ENCODE measurements around the gene ATG7. TPM values are rescaled to one million over a fixed set of nuclear protein-coding genes. Genes with fewer than 3 reads are reported as not detected.
A peak's percentile ranks its signal among the peaks of the same experiment; 100 is the strongest.
"Not testable (repeated sequence)": the region's sequence is repeated elsewhere in the genome, so short reads cannot be mapped to it uniquely, and the experiment has no call there.

ATG7 gene
- total RNA-seq, 2 experiments from 2014 or later, result 29.5 to 34.2 TPM

DNA sequence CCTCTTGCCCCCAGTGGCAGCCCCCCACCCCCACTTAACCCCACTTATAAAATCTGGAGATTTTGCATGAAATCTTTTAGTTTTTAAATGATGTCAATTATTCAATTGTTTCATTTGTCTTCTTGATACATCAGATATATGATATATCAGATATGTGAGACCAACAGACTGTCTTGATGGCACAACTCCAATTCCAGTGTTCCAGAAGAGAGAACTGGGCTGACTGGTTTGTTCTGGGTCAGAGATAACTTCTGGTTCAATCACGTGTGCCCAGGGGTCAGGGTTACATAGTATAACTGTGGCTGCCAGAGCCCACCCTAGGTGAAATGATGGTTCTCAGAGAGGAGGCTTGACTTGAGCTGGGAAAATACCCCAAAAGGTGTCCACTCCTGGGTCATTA, 32.4 kb upstream of the ATG7 start:
- ChIA-PET POLR2A (no interaction called here), CTCF (interaction anchor here (0.9 kb wide), 1 partner anchor 34 kb away, joined by 3 read pairs; no protein-coding TSS in a partner anchor)
- H3K36me3 Mint-ChIP-seq (ENCODE audit: low read depth), result peaks cover 4% of the 10 kb centered on the region
- H3K4me3 Mint-ChIP-seq, result no peak overlapping the region
- H3K27me3 Mint-ChIP-seq, result no peaks in the 10 kb centered on the region
- peaks cover 14% of the 10 kb centered on the region for H3K4me1 Mint-ChIP-seq
- H3K9me3 Mint-ChIP-seq, result peaks cover 14% of the 10 kb centered on the region
- DNase-seq, result no peak
- H3K27ac Mint-ChIP-seq, result no peak overlapping the region

DNA sequence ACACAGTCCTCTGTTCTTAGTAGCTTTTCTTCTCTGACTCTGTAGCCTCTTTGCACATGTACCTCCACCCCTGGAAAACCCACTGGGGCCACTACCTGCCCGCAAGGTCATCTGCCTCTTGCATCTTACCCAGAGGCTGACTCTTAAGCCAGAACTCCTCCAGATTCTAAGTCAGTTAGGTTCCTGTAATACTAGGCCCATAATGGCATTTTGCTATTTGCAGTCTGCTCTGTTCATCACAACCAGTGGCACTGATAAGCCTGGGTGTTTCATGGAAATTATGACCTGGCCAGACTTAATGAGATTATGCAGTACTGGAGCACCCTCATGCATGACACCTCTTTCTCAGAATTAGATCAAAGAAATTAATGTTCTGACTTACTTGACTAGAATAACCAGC, 31.7 kb upstream of the ATG7 start:
- Mint-ChIP-seq H3K27me3 (no peaks in the 10 kb centered on the region), H3K4me3 (no peak overlapping the region), H3K36me3 (ENCODE audit: low read depth) (peaks cover 4% of the 10 kb centered on the region), H3K4me1 (peaks cover 14% of the 10 kb centered on the region), H3K27ac (no peak overlapping the region), H3K9me3 (peaks cover 14% of the 10 kb centered on the region)
- POLR2A ChIA-PET, result interaction anchor here (0.6 kb wide), 1 partner anchor 8 kb away, joined by 3 read pairs; no protein-coding TSS in a partner anchor
- CTCF ChIA-PET, result no interaction called here
- no peak for DNase-seq

DNA sequence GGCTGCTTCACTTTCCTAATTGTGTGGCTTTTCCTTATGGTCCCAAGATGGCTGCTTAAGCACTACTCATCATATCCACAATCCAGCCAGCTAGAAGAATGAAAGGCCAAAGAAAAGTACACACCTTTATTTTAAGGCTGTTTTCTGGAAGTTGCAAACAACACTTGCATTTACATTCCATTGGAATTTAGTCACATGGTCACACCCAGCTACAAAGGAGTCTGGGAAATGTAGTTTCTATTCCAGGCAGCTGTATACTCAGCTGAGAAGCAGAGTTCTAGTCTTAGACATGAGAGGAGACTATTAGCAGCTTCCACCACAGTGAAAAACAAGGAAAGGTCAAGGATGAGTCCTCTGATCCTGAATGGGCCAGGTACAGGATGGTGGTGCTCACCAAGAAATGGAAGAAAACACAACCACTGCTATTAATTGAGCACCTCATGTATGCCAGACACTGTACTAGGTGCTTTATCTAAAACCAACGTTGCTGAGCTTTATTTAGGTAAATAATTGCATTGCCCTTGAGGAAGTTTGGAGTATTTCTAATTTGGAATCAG, 28.0 kb upstream of the ATG7 start:
- no peak for DNase-seq
- ChIA-PET CTCF (interaction anchor here (0.9 to 1.6 kb wide), 4 partner anchors 10 to 40 kb away, joined by 3 to 4 read pairs (median 4); partner anchors contain the start of gene ATG7), POLR2A (no interaction called here)
- peaks cover 4% of the 10 kb centered on the region for H3K36me3 Mint-ChIP-seq (ENCODE audit: low read depth)
- peaks cover 5% of the 10 kb centered on the region for H3K9me3 Mint-ChIP-seq
- peaks cover 5% of the 10 kb centered on the region for H3K4me1 Mint-ChIP-seq
- H3K27me3 Mint-ChIP-seq, result no peaks in the 10 kb centered on the region
- no peak overlapping the region for H3K4me3 Mint-ChIP-seq
- H3K27ac Mint-ChIP-seq, result no peak overlapping the region

DNA sequence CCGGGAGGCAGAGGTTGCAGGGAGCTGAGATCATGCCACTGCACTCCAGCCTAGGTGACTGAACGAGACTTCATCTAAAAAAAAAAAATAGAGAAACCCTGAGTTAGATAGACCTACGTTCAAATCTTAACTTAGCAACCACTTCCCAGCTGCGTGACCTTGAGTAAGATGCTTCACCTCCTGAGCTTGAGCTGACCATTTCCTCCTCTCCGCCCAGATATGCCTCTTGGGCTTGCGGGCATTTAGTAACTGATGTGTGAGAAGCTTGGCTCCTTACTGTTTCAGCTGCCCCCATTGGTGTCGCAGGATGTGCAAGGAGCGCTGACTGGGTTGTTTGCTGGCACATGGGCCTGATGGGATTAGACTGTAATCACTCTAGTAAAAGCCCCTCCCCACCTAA, 26.9 kb upstream of the ATG7 start:
- Mint-ChIP-seq H3K27me3 (no peaks in the 10 kb centered on the region), H3K9me3 (no peaks in the 10 kb centered on the region), H3K27ac (no peak overlapping the region), H3K36me3 (ENCODE audit: low read depth) (peaks cover 2% of the 10 kb centered on the region), H3K4me3 (no peak overlapping the region), H3K4me1 (peaks cover 6% of the 10 kb centered on the region)
- POLR2A ChIA-PET, result no interaction called here
- DNase-seq, result no peak
- CTCF ChIA-PET, result interaction anchor here (1.1 to 2.2 kb wide), 4 partner anchors 9 to 41 kb away, joined by 3 to 6 read pairs (median 3); partner anchors contain the start of gene ATG7

DNA sequence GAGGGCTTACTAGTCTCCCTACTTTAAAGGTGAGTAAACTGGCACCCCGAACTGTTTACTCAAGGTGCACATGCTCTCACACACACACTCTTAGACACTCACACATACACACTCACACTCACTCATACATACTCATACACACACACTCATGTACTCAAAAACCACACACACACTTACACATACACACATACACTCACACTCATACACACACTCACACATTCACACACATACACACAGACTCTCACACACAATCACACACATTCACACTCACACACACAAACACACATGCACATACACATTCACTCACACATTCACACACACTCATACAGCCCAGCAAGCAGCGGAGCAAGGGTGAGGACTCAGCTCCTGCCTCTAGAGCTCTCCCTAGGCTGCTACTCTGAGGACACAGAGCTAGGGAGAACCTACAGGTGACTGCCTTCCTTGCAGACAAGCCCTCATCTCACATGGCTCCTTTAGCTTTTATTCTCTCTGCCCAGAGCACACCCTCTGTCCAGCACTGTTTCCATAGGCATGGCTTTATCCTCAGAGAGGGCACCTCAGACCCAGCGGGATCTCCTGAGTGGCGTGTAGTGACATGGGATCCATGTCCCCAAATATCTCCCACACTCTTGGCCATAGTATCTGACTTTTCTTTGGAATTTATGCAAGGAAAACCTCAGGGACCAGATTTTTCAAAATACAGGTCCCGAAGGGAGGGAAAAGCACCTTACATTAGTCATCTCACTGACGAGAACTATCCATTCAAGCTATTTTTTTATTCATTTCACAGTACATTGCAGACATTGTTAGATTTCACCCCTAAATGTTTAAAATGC, 26.2 kb upstream of the ATG7 start:
- ChIA-PET CTCF (interaction anchor here (1.5 to 2.2 kb wide), 2 partner anchors 9 to 10 kb away, joined by 3 to 6 read pairs; no protein-coding TSS in a partner anchor), POLR2A (no interaction called here)
- H3K36me3 Mint-ChIP-seq (ENCODE audit: low read depth), result no peaks in the 10 kb centered on the region

DNA sequence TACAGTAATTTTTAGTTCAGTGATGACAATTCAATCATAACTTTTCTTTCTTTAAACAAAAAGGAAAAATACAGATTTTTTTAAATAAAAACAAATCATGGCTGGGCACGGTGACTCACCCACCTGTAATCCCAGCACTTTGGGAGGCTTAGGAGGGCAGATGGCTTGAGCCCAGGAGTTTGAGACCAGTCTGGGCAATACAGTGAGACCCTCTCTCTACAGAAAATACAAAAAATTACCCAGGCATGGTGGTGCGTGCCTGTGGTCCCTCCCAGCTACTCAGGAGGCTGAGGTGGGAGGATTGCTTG, 25.6 kb upstream of the ATG7 start:
- Mint-ChIP-seq H3K27me3 (no peaks in the 10 kb centered on the region), H3K36me3 (ENCODE audit: low read depth) (no peaks in the 10 kb centered on the region), H3K4me3 (no peak overlapping the region), H3K9me3 (no peaks in the 10 kb centered on the region), H3K4me1 (peaks cover 11% of the 10 kb centered on the region), H3K27ac (no peak overlapping the region)
- POLR2A ChIA-PET, result no interaction called here
- DNase-seq, result no peak
- CTCF ChIA-PET, result interaction anchor here (1.3 to 2.2 kb wide), 2 partner anchors 8 to 88 kb away, joined by 4 to 6 read pairs; no protein-coding TSS in a partner anchor

More for the DNA sequence above, 26.2 kb upstream of the ATG7 start:
- H3K4me3 Mint-ChIP-seq, result no peak overlapping the region
- no peak for DNase-seq
- no peak overlapping the region for H3K27ac Mint-ChIP-seq
- H3K9me3 Mint-ChIP-seq, result no peaks in the 10 kb centered on the region
- peaks cover 5% of the 10 kb centered on the region for H3K4me1 Mint-ChIP-seq
- H3K27me3 Mint-ChIP-seq, result no peaks in the 10 kb centered on the region

DNA sequence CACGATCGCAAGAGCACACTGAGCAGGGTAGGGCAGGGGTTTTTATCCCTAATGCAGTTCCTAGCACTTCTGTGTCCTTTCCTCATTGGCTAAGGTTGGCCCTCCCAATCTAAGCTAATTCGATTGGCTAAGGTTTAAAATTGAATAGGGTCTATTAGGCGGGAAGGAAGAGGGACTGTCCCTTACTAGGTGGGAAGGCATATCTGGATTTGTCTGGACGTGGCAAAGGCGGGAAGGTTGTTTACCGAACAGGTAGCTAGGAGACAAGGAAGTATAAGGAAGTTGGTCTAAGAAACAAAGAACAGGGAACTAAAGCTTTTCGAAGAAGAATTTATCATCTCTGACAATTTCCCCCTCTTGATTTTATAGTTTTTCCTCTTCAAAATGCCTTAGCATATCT, 24.8 kb upstream of the ATG7 start:
- Mint-ChIP-seq H3K36me3 (ENCODE audit: low read depth) (no peaks in the 10 kb centered on the region), H3K9me3 (no peaks in the 10 kb centered on the region), H3K4me3 (no peak overlapping the region), H3K27me3 (no peaks in the 10 kb centered on the region), H3K27ac (no peak overlapping the region), H3K4me1 (peaks cover 17% of the 10 kb centered on the region)
- ChIA-PET CTCF (interaction anchor here (1.3 to 2.2 kb wide), 2 partner anchors 7 to 87 kb away, joined by 4 to 6 read pairs; no protein-coding TSS in a partner anchor), POLR2A (no interaction called here)
- DNase-seq, result no peak

DNA sequence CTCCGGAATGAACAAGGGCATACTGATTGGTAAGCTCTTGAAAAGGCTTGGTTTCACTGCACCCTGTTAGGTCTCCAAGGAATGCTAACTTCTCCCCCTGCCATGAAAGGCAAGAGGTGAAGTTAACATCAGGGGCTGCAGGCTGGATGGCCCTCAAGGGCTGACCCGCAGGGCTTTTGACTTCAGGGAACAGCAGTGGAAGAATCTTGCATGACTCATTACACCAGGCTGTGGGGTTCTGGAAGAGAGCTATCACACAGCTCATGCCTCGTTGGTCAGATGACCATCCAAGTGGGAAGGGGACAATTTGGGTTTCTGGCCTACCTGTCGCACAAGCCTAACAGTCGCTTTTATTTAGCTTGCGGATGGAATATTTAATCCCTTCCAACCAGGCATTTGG, 23.6 kb upstream of the ATG7 start:
- no peak overlapping the region for H3K27ac Mint-ChIP-seq
- no peaks in the 10 kb centered on the region for H3K9me3 Mint-ChIP-seq
- H3K27me3 Mint-ChIP-seq, result peaks cover 2% of the 10 kb centered on the region
- H3K4me1 Mint-ChIP-seq, result peaks cover 19% of the 10 kb centered on the region
- no peaks in the 10 kb centered on the region for H3K36me3 Mint-ChIP-seq (ENCODE audit: low read depth)
- CTCF ChIA-PET, result interaction anchor here (0.7 to 1.2 kb wide), 4 partner anchors 10 to 398 kb away, joined by 3 to 4 read pairs (median 4); no protein-coding TSS in a partner anchor
- DNase-seq, result no peak
- no peak overlapping the region for H3K4me3 Mint-ChIP-seq
- POLR2A ChIA-PET, result no interaction called here

DNA sequence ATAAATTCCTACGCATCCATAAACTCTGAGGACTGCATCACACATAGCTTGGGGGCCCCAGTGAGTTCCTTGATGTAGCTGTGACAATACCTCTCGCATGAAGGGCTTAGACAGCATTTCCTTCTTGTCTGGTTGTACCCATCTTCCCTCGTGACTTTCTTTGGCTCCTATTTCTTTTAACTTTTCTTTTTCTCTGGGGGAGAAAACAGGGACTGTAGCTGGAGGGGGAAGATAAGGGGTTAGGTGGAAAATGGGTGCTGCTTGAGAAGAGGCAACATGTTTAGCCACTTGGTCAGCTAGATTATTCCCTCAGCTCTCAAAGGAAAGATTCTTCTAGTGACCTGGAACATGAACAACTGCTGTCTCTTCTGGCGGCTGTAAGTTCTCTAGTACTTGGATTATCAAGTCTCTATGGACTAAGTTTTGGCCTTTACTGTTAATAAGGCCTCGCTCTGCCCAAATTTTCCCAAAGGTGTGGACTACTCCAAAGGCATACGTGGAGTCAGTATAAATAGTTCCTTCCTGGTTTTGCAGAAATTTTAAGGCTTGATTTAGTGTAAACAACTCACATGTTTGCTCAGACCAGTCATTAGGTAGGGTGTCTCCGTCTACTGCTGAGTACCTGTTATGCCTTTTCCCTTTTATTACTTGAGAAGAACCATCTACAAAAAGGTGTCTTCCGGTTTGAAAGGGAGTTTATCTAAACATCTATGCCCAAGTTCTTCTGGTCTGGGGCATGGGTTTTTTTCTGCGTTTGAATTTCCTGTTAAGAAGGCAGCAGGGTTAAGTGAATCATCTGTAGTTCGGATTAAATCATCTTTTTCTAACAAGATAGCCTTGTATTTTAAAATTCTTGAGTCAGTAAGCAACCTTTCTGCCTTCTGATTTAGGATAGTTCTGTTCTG, 21.0 kb upstream of the ATG7 start:
- peaks cover 19% of the 10 kb centered on the region for H3K4me1 Mint-ChIP-seq
- peak overlapping the region; percentile 14 for H3K4me3 Mint-ChIP-seq
- POLR2A ChIA-PET, result no interaction called here
- peaks cover 2% of the 10 kb centered on the region for H3K27me3 Mint-ChIP-seq
- no peaks in the 10 kb centered on the region for H3K36me3 Mint-ChIP-seq (ENCODE audit: low read depth)
- no peak for DNase-seq
- CTCF ChIA-PET, result no interaction called here
- H3K9me3 Mint-ChIP-seq, result no peaks in the 10 kb centered on the region
- peak overlapping the region; percentile 80 for H3K27ac Mint-ChIP-seq

DNA sequence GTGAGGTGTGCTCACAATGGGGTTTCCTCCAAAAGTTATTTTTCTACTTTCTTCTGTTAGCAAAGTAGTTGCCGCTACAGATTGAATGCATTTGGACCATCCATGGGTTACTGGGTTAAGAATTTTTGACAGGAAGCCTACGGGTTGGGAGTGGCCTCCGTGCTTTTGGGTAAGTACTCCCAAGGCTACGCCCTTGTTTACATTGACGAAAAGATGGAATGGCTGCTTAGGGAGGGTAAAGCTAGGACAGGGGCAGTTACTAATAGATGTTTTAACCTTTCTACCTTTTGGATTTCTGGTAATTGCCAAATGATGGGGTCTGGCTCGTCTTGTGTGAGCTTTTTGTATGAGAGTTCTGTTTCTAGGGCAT, 20.4 kb upstream of the ATG7 start:
- H3K36me3 Mint-ChIP-seq (ENCODE audit: low read depth), result no peaks in the 10 kb centered on the region
- peaks cover 19% of the 10 kb centered on the region for H3K4me1 Mint-ChIP-seq
- DNase-seq, result no peak
- H3K27me3 Mint-ChIP-seq, result peaks cover 2% of the 10 kb centered on the region
- ChIA-PET POLR2A (no interaction called here), CTCF (interaction anchor here (1.9 kb wide), 1 partner anchor 14 kb away, joined by 5 read pairs; no protein-coding TSS in a partner anchor)
- H3K4me3 Mint-ChIP-seq, result peak overlapping the region; percentile 14
- no peaks in the 10 kb centered on the region for H3K9me3 Mint-ChIP-seq
- H3K27ac Mint-ChIP-seq, result peak overlapping the region; percentile 80

DNA sequence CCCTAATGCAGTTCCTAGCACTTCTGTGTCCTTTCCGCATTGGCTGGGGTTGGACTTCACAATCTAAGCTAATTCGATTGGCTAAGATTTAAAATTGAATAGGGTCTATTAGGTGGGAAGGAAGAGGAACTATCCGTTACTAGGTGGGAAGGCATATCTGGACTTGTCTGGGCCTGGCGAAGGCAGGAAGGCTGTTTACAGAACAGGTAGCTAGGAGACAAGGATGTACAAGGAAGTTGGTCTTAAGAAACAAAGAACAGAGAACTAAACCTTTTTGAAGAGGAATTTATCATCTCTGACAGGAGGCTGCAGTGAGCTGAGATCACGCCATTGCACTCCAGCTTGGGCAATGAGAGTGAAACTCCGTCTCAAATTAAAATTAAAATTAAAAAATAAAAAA, 17.3 kb upstream of the ATG7 start:
- peaks cover 18% of the 10 kb centered on the region for H3K4me1 Mint-ChIP-seq
- H3K36me3 Mint-ChIP-seq (ENCODE audit: low read depth), result no peaks in the 10 kb centered on the region
- peaks cover 3% of the 10 kb centered on the region for H3K27me3 Mint-ChIP-seq
- POLR2A ChIA-PET, result no interaction called here
- no peaks in the 10 kb centered on the region for H3K9me3 Mint-ChIP-seq
- no peak for DNase-seq
- H3K27ac Mint-ChIP-seq, result no peak overlapping the region
- CTCF ChIA-PET, result interaction anchor here (1.5 kb wide), 1 partner anchor 9 kb away, joined by 6 read pairs; no protein-coding TSS in a partner anchor
- H3K4me3 Mint-ChIP-seq, result no peak overlapping the region

DNA sequence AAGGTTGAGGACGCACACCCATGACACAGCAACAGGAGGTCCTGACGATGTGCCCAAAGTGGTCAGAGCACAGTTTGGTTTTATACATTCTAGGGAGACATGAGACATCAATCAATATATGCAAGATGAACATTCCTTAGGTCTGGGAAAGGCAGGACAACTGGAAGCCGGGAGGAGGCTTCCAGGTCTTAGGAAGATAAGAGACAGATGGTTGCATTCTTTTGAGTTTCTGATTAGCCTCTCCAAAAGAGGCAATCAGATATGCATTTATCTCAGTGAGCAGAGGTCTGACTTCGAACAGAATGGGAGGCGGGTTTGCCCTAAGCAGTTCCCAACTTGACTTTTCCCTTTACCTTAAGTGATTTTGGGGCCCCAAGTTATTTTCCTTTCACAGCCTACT, 16.7 kb upstream of the ATG7 start:
- H3K27me3 Mint-ChIP-seq; POLR2A ChIA-PET; H3K9me3 Mint-ChIP-seq; DNase-seq; H3K27ac Mint-ChIP-seq; H3K36me3 Mint-ChIP-seq (ENCODE audit: low read depth); H3K4me3 Mint-ChIP-seq: not testable (repeated sequence)
- H3K4me1 Mint-ChIP-seq, result peaks cover 18% of the 10 kb centered on the region
- CTCF ChIA-PET, result interaction anchor here (1.5 kb wide), 1 partner anchor 9 kb away, joined by 6 read pairs; no protein-coding TSS in a partner anchor

DNA sequence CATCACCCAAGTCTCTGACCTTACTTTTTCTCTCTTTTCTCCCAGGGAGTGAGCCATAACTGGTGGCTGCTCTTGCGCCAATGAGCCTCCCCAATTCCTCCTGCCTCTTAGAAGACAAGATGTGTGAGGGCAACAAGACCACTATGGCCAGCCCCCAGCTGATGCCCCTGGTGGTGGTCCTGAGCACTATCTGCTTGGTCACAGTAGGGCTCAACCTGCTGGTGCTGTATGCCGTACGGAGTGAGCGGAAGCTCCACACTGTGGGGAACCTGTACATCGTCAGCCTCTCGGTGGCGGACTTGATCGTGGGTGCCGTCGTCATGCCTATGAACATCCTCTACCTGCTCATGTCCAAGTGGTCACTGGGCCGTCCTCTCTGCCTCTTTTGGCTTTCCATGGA, 13.2 kb upstream of the ATG7 start:
- DNase-seq, result no peak
- peaks cover 2% of the 10 kb centered on the region for H3K27me3 Mint-ChIP-seq
- no peaks in the 10 kb centered on the region for H3K4me1 Mint-ChIP-seq
- ChIA-PET CTCF (no interaction called here), POLR2A (no interaction called here)
- H3K27ac Mint-ChIP-seq, result no peak overlapping the region
- H3K36me3 Mint-ChIP-seq (ENCODE audit: low read depth), result no peaks in the 10 kb centered on the region
- no peak overlapping the region for H3K4me3 Mint-ChIP-seq
- H3K9me3 Mint-ChIP-seq, result no peaks in the 10 kb centered on the region
